AG04450 (cell line): ENCODE results near the gene BCKDHB. TPM values are rescaled to one million over a fixed set of nuclear protein-coding genes. Genes with fewer than 3 reads are reported as not detected.
"Not testable (repeated sequence)": the region's sequence is repeated elsewhere in the genome, so short reads cannot be mapped to it uniquely, and the experiment has no call there.

ENCODE experiments used
- CTCF ChIA-PET: fragments of 300-600, 350-600 bp; formaldehyde crosslinking; extraction: SDS; loops from one replicate; lab custom pipeline; 2022; ENCODE audit warnings: antibody characterized with exemption, inconsistent platforms; lab: Charles Lee
- POLR2A ChIA-PET: fragments of 350-600 bp; formaldehyde crosslinking; extraction: SDS; loops from one replicate; lab custom pipeline; 2021; ENCODE audit warnings: antibody characterized with exemption, inconsistent platforms; lab: Yijun Ruan, JAX
- DNase-seq: peaks from one replicate; pipeline ENCODE4 v3.0.0-alpha.2; 2011; ENCODE audit warnings: low read depth, low spot score
- H3K27ac ChIP-seq: one replicate; pipeline ENCODE4 v1.5.1; 2012; ENCODE audit warnings: low read depth, low read length, control low read depth
- H3K27me3 ChIP-seq: one replicate; pipeline ENCODE4 v1.6.0; 2012; ENCODE audit warnings: low read length; ENCODE audit not compliant: control insufficient read depth, insufficient read depth
- H3K4me3 ChIP-seq: 2 replicates; pipeline ENCODE4 v1.5.1; 2011; ENCODE audit warnings: mild to moderate bottlenecking, low read depth, low read length, control low read depth
- H3K9me3 ChIP-seq: 2 replicates; pipeline ENCODE4 v1.5.1; 2012; ENCODE audit warnings: low read length; ENCODE audit not compliant: control insufficient read depth, insufficient read depth
- polyA minus RNA-seq: library from RNA; depleted of rRNA, polyadenylated mRNA; stranded (reverse); fragments of >200 nt; gene quantifications from 2 replicates; pipeline ENCODE4 v1.2.3, GENCODE V29; 2011; rRNA and poly(A)+ RNA removed
- polyA plus RNA-seq: library from polyadenylated mRNA; depleted of rRNA; stranded (reverse); fragments of >200 nt; gene quantifications from 2 replicates; pipeline ENCODE4 v1.2.3, GENCODE V29; 2011; rRNA removed
- TF ChIP-seq, protein P1 (sequence below): IDR thresholded peaks from 2 replicates; pipeline ENCODE4 v1.5.1; 2011; ENCODE audit warnings: low read depth, low read length, control low read depth, inconsistent platforms

Gene BCKDHB
- polyA plus RNA-seq (16.3 and 21.3 TPM in 2 replicates), polyA minus RNA-seq (7.9 and 13.8 TPM in 2 replicates)

DNA sequence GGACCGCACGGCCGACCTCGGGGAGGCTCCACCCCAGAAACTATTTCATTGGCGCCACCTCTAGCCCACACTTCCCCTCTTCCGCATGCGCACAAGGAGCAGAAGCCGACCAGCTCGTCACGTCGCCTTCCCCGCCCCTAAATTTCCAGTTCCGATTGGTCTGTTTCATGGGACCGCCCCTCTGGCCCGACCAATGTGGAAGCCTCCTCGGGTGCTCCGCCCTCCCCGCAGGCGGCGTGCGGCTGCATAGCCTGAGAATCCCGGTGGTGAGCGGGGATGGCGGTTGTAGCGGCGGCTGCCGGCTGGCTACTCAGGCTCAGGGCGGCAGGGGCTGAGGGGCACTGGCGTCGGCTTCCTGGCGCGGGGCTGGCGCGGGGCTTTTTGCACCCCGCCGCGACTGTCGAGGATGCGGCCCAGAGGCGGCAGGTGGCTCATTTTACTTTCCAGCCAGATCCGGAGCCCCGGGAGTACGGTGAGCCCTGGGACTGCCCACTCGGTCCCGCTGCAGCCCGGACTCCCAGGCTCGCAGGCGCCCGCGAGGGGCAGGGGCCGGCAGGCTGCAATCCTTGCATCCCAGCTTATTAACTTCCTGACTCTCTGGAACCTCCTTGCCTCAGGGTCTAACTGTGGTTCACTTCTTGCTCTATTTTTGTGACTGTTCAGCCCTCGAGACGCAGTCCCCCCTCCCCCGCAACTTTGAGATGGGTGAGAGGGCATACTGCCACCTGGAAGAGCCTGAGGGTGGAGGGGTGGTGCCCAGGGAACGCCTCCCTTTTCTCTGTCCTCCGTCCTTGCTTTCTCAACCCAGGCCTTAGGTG lies at the start of gene BCKDHB:
BCKDHB (plus strand) TSS at position 254 of the 818 bp plus-strand sequence; CDS start at position 277, 23 bp downstream.
- peak within 1 kb of the TSS; percentile 59 for H3K27ac ChIP-seq
- TF ChIP-seq, protein P1, sequence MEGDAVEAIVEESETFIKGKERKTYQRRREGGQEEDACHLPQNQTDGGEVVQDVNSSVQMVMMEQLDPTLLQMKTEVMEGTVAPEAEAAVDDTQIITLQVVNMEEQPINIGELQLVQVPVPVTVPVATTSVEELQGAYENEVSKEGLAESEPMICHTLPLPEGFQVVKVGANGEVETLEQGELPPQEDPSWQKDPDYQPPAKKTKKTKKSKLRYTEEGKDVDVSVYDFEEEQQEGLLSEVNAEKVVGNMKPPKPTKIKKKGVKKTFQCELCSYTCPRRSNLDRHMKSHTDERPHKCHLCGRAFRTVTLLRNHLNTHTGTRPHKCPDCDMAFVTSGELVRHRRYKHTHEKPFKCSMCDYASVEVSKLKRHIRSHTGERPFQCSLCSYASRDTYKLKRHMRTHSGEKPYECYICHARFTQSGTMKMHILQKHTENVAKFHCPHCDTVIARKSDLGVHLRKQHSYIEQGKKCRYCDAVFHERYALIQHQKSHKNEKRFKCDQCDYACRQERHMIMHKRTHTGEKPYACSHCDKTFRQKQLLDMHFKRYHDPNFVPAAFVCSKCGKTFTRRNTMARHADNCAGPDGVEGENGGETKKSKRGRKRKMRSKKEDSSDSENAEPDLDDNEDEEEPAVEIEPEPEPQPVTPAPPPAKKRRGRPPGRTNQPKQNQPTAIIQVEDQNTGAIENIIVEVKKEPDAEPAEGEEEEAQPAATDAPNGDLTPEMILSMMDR, result no peak
- no peaks in the 10 kb centered on the region for H3K9me3 ChIP-seq
- peak; percentile 93 for DNase-seq
- POLR2A ChIA-PET, result interaction anchor here (0.6 to 1.3 kb wide), 3 partner anchors 20 to 108 kb away, joined by 3 read pairs; no protein-coding TSS in a partner anchor
- H3K4me3 ChIP-seq, result peak within 1 kb of the TSS; percentile 78
- CTCF ChIA-PET, result interaction anchor here (1.3 to 2.0 kb wide), 4 partner anchors 107 to 237 kb away, joined by 3 to 10 read pairs (median 5); no protein-coding TSS in a partner anchor
- H3K27me3 ChIP-seq, result no peaks in the 10 kb centered on the region

DNA sequence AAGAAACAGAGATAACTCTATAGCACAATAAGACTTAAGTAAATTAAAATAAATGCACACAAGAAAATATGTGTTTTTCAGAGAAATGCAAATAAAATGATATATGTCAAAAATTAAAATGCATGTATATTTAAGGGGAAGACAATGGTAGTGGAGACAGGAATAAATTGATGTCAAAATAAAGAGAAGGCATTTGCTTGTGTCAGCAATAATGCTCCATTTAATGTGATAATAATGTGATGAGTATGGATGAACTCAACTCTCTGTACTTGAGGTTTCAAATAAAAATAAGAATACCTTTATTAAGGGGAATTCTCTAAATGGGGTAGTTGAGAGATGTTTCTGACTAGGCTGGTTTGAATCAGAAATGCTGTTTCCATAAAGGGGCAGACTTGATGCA lies 45.7 kb upstream of the BCKDHB start:
- TF ChIP-seq, protein P1, result no peak
- no peak overlapping the region for H3K27ac ChIP-seq
- POLR2A ChIA-PET, result no interaction called here
- DNase-seq, result no peak
- CTCF ChIA-PET, result no interaction called here
- H3K9me3 ChIP-seq, result no peaks in the 10 kb centered on the region
- no peaks in the 10 kb centered on the region for H3K27me3 ChIP-seq
- no peak overlapping the region for H3K4me3 ChIP-seq

DNA sequence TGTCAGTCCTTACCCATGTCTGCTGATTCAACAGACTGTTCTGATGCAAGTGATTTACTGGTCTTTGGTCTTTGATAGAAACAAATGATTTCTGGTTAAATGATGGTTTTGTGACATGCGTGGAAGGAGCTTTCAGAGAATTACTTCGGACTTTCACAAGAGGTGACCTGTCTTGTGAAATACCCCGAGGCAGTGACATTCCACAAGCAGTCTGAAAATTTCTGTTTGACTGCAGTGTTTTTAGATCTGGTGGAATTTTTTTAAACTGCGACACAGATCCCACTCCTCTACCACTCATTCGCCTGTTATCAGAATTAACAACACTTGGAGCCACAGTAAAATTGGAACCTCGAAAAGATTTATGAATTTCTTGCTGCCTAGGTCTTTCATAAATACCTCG lies 38.3 kb upstream of the BCKDHB start:
- DNase-seq, H3K4me3 ChIP-seq, H3K9me3 ChIP-seq, POLR2A ChIA-PET, H3K27ac ChIP-seq, H3K27me3 ChIP-seq, CTCF ChIA-PET: not testable (repeated sequence)

DNA sequence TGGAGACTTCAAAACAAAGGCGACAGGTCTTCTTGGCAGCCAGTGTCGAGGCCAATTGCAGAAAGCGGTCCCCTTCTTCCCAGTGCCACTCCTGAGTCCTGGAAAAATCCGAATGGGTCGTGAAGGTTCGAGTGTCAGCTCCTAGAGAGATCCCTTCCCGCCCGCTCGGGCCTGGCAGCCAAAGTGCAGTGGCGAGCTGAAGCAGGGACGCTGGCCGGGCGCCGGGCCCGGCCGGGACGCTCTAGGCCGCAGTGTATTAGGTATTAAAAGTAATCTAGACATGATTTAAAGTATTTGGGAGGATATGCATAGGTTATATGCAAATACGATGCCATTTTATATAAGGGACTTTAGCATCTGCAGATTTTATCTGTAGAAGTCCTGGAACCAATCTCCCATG lies 36.0 kb upstream of the BCKDHB start:
- H3K27me3 ChIP-seq, POLR2A ChIA-PET, H3K27ac ChIP-seq, DNase-seq, H3K4me3 ChIP-seq, H3K9me3 ChIP-seq: not testable (repeated sequence)
- CTCF ChIA-PET, result interaction anchor here (0.6 kb wide), 1 partner anchor 126 kb away, joined by 5 read pairs; no protein-coding TSS in a partner anchor

DNA sequence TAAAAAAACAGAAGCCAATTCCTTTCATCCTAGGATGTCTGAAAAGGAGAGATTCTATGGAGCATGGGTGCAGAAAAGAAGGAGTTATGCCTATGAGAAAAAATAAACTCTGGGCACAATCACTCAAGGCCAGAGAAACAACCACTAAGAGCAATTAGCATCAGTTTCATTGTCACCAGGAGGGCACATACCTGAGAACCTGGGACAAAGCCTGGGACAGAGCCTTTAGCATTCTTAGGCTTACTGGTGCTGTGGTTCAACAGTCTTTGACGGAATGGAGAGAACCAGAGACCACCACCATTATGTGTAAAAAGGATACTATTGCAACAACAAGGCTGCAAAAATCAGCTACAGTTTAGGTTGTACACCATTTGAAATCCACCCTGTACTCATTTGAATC lies 29.4 kb upstream of the BCKDHB start:
- POLR2A ChIA-PET, result no interaction called here
- CTCF ChIA-PET, result interaction anchor here (1.0 to 1.3 kb wide), 2 partner anchors 16 to 128 kb away, joined by 3 read pairs; no protein-coding TSS in a partner anchor
- Histone ChIP-seq H3K27ac (no peak overlapping the region), H3K27me3 (no peaks in the 10 kb centered on the region), H3K4me3 (no peak overlapping the region), H3K9me3 (no peaks in the 10 kb centered on the region)
- TF ChIP-seq, protein P1, result no peak
- DNase-seq, result no peak

DNA sequence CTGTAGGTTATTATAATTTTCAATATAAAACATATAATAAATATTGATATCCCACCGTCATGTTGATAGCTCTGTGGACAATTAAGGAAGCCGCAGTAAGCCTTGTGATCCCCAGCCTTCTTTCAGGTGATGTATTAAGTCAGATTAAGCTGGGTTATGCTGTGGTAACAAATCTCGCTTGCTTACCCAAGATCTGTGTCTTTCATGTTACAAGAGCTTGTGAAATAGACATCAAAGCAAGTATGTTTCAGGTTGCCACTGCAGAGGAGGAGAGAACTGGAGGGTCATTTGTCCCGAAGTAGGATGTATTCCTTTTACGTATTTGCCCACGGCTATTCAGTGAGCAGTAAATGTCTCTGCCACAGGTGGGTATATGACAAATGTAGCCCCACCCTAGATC lies 17.8 kb upstream of the BCKDHB start:
- POLR2A ChIA-PET, result no interaction called here
- no peak for DNase-seq
- no peak overlapping the region for H3K4me3 ChIP-seq
- CTCF ChIA-PET, result interaction anchor here (1.1 kb wide), 1 partner anchor 139 kb away, joined by 4 read pairs; no protein-coding TSS in a partner anchor
- TF ChIP-seq, protein P1, result no peak
- no peak overlapping the region for H3K27ac ChIP-seq
- H3K27me3 ChIP-seq, result no peaks in the 10 kb centered on the region
- H3K9me3 ChIP-seq, result no peaks in the 10 kb centered on the region
